ENCODE data around the gene PSMB11. TPM values are rescaled to one million over a fixed set of nuclear protein-coding genes. Genes with fewer than 3 reads are reported as not detected.
"Not testable (repeated sequence)": the region's sequence is repeated elsewhere in the genome, so short reads cannot be mapped to it uniquely, and the experiment has no call there.

Gene PSMB11
- total RNA-seq, 3 donors from 2014 or later = not detected

DNA sequence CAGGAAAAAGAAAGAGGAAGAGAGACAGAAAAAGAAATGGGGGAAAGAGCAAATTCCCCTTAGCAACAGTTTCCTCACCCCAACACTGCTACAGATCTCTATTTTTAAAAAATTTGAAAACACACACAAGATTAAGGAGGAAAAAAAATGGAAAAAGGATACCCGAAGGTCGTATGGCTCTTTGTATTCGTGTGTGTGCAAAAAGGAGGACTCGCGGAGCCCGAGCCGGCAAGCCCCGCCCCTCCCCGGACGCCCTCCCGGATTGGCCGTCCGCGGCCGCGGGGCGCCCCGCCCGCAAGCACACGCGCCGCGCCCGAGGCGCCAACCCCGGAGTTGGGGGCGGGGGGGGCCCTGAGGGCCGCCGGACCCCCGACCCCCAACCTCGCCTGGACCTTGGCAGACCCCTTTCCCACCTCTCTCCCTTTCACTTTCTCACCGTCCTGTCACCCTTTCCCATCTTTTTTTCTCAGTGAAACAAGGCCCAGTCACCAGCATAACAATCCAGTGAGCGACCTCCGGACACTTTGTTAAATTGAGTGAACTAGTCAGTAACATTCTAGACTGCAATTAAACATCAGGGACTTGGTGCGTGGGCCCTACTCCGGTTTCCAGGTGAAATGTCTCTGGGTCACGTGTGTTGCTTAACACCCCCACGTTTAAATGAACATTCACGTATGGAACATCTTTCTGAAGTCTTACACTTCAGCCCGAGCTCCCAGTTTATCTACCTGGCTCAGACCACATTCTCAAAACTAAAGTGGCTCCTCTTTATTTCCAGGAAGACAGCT lies 31.9 kb upstream of the PSMB11 start, which contains the start of gene C14orf93:
Gene C14orf93, minus strand, starts transcription at position 205 of the 788 bp plus-strand sequence. CDS start 11,120 bp downstream, outside the sequence.
- peak; percentile 72 for ATAC-seq
- peaks cover 7% of the 10 kb centered on the region for H3K4me1 ChIP-seq (ENCODE audit: low read depth)
- TF ChIP-seq, protein P1, sequence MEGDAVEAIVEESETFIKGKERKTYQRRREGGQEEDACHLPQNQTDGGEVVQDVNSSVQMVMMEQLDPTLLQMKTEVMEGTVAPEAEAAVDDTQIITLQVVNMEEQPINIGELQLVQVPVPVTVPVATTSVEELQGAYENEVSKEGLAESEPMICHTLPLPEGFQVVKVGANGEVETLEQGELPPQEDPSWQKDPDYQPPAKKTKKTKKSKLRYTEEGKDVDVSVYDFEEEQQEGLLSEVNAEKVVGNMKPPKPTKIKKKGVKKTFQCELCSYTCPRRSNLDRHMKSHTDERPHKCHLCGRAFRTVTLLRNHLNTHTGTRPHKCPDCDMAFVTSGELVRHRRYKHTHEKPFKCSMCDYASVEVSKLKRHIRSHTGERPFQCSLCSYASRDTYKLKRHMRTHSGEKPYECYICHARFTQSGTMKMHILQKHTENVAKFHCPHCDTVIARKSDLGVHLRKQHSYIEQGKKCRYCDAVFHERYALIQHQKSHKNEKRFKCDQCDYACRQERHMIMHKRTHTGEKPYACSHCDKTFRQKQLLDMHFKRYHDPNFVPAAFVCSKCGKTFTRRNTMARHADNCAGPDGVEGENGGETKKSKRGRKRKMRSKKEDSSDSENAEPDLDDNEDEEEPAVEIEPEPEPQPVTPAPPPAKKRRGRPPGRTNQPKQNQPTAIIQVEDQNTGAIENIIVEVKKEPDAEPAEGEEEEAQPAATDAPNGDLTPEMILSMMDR (IDR thresholded peaks at IDR 0.05) = no peak
- DNase-seq = peak; percentile 89 to 92 (median 90)
- H3K36me3 ChIP-seq (ENCODE audit: low read depth) = no peaks in the 10 kb centered on the region
- no peaks in the 10 kb centered on the region for H3K9me3 ChIP-seq
- peak within 1 kb of the TSS; percentile 18 for H3K4me3 ChIP-seq
- intact Hi-C loops (cut with DNase I, micrococcal nuclease) = no loop called here

DNA sequence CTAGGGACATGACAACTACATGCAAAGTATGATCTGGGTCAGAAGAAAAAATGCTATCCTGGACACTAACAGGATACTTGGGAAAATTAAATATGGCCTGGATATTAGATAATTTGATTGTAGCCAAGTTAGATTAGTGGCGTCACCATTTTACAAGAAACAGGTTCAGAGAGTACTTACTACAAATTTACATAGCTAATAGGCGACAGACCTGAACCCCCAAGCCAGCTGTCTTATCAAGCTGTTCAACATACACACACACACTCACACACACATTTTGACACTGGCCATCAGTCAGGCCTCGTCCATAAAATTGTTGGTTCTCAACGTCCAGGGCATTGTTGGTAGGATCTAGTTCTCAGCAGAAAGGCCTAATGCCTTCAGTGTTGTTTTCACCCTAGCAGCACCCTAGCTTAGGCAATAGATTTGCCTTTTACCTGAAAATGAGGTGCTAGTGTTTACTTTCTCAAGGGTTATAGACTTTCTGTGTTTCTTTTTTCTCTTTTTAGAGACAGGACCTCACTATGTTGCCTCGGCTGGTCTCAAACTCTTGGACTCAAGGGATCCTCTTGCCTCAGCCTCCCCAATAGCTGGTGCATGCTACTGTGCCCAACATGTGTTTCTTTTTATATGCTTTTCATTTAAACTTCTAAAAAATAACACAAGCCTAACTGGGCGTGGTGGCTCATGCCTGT lies 28.8 kb upstream of the PSMB11 start:
- intact Hi-C loops (cut with DNase I, micrococcal nuclease) = no loop called here
- no peak for ATAC-seq
- no peaks in the 10 kb centered on the region for H3K36me3 ChIP-seq (ENCODE audit: low read depth)
- DNase-seq = no peak
- H3K9me3 ChIP-seq = no peaks in the 10 kb centered on the region
- TF ChIP-seq, protein P1 (IDR thresholded peaks at IDR 0.05) = no peak
- no peak overlapping the region for H3K4me3 ChIP-seq
- no peaks in the 10 kb centered on the region for H3K4me1 ChIP-seq (ENCODE audit: low read depth)

DNA sequence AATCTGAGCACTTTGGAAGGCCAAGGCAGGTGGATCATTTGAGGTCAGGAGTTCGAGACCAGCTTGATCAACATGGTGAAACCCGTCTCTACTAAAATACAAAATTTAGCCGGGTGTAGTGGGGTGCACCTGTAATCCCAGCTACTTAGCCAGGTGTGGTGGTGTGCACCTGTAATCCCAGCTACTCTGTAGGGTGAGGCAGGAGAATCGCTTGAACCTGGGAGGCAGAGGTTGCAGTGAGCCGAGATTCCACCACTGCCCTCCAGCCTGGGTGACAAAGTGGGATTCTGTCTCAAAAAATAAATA lies 28.3 kb upstream of the PSMB11 start:
- ATAC-seq; H3K4me1 ChIP-seq (ENCODE audit: low read depth); intact Hi-C loops (cut with DNase I, micrococcal nuclease); H3K4me3 ChIP-seq; H3K9me3 ChIP-seq; H3K36me3 ChIP-seq (ENCODE audit: low read depth); DNase-seq: not testable (repeated sequence)

DNA sequence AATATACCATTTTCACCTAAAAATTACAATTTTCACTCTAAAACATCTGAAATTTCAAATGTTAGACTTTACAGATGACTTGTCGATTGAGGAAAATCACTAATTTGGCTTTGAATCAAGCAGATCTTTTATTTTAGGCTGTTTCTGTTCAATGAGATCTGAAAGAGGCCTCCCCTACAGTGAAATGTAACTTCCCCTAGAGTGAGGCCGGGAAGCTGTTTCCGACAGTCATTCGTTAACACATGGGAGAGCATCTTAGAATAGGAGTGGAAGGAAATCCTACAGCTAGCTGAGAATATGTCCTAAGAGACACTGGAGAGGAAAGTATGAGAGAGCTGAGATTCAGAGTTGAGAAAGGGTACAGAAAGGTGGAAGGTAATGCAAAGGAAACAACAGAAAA lies 26.4 kb upstream of the PSMB11 start:
- DNase-seq (no peak), ATAC-seq (no peak)
- Histone ChIP-seq H3K4me3 (no peak overlapping the region), H3K4me1 (ENCODE audit: low read depth) (no peaks in the 10 kb centered on the region), H3K9me3 (no peaks in the 10 kb centered on the region), H3K36me3 (ENCODE audit: low read depth) (no peaks in the 10 kb centered on the region)
- intact Hi-C loops (cut with DNase I, micrococcal nuclease) = no loop called here
- TF ChIP-seq, protein P1 (IDR thresholded peaks at IDR 0.05) = no peak

DNA sequence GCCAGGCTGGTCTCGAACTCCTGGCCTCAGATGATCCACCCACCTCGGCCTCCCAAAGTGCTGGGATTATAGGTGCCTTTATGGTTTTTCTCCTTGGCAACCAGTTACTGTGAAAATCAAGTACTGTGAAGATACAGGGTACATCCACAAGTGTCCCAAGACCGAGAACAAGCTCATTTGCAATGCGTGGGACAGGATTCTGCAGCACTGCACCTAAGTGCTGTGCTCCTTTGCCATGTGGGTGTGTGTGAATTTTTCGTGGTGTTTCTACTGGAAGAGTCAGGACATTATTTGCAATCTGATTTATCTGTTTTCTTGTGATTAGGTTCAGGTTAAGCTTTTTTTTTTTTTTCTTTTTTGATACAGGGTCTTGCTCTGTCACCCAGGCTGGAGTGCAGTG lies 24.9 kb upstream of the PSMB11 start:
- intact Hi-C loops (cut with DNase I, micrococcal nuclease) = no loop called here
- Histone ChIP-seq H3K4me3 (no peak overlapping the region), H3K36me3 (ENCODE audit: low read depth) (no peaks in the 10 kb centered on the region), H3K4me1 (ENCODE audit: low read depth) (no peaks in the 10 kb centered on the region), H3K9me3 (no peaks in the 10 kb centered on the region)
- ATAC-seq (no peak), DNase-seq (no peak)
- TF ChIP-seq, protein P1 (IDR thresholded peaks at IDR 0.05) = no peak

DNA sequence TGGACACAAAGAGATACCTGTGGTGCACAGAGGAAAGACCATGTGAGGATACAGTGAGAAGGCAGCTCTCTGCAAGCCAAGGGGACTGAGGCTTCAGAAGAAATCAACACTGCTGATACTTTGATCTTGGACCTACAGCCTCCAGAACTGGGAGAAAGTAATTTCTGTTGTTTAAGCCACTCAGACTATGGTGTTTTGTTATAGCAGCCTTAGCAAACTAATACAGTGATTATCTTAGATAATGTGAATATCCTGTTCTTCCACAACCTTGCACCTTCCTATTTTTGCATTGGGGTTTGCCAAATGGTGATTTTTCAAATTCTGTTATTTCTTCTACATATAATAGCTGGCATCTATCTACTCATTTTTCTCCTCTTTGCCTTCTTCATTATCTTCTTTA lies 23.9 kb upstream of the PSMB11 start:
- intact Hi-C loops (cut with DNase I, micrococcal nuclease) = no loop called here
- Histone ChIP-seq H3K36me3 (ENCODE audit: low read depth) (no peaks in the 10 kb centered on the region), H3K4me1 (ENCODE audit: low read depth) (no peaks in the 10 kb centered on the region), H3K4me3 (no peak overlapping the region), H3K9me3 (no peaks in the 10 kb centered on the region)
- TF ChIP-seq, protein P1 (IDR thresholded peaks at IDR 0.05) = no peak
- ATAC-seq (no peak), DNase-seq (no peak)
